HTR-8/SVneo (cell line): ENCODE results near the gene TSPY10.
"Not testable (repeated sequence)": the region's sequence is repeated elsewhere in the genome, so short reads cannot be mapped to it uniquely, and the experiment has no call there.

Experiments used
- DNase-seq: peaks from one replicate; pipeline ENCODE4 v3.0.0; 2011; ENCODE audit warnings: low spot score, mixed read lengths; ENCODE audit not compliant: insufficient read length
- FAIRE-seq: peaks from 2 replicates; lab custom pipeline; 2011; peaks lifted over from hg19 to GRCh38; lab: Jason Lieb, UNC

The TSPY10 gene, protein sequence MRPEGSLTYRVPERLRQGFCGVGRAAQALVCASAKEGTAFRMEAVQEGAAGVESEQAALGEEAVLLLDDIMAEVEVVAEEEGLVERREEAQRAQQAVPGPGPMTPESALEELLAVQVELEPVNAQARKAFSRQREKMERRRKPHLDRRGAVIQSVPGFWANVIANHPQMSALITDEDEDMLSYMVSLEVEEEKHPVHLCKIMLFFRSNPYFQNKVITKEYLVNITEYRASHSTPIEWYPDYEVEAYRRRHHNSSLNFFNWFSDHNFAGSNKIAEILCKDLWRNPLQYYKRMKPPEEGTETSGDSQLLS

DNA sequence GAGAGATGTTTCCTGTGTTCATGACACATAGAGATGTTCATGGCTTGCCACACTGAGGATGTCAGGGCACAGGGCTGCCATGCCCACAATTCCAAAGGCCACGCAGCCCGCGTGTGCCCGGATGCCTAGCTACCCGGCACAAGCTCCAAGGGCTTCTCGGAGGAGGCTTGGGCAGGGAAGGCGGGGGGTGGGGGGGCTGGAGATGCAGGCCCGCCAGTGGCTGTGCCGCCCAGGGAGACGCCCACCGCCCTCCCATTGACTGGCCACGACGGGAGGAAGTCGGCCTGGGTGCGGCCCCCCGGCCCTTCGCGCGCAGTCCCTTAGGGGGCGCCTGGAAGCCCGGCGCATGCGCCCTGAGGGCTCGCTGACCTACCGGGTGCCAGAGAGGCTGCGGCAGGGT is at the start of gene TSPY10:
Gene TSPY10 (plus strand): TSS at position 301 of the 400 bp plus-strand sequence. CDS start 46 bp downstream, at position 347.
- DNase-seq, FAIRE-seq: not testable (repeated sequence)

DNA sequence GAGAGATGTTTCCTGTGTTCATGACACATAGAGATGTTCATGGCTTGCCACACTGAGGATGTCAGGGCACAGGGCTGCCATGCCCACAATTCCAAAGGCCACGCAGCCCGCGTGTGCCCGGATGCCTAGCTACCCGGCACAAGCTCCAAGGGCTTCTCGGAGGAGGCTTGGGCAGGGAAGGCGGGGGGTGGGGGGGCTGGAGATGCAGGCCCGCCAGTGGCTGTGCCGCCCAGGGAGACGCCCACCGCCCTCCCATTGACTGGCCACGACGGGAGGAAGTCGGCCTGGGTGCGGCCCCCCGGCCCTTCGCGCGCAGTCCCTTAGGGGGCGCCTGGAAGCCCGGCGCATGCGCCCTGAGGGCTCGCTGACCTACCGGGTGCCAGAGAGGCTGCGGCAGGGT is 40.7 kb upstream of the TSPY10 start, which contains the start of gene TSPY9:
Gene TSPY9 (plus strand): TSS at position 301 of the 400 bp plus-strand sequence. CDS start 46 bp downstream, at position 347.
- not testable (repeated sequence) for DNase-seq, FAIRE-seq

DNA sequence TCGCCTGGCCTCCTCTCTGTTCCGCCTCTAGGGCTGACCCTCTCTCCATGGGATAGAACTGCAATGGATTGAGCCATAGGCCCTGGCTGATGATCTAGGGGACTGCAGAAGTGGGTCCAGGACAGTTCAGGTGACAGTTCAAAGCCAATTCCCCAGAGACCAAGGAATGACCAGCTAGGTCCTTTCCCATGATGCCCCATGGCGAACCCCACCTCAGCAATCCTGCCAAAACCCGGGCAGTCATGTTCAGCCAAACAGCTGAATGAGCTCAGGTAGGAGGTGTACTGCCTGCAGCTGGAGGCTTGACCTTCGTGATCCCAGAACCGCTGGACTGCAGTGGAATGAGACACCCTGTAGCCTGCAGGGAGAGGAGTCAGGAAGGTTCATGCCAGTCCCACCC is 23.3 kb upstream of the TSPY10 start:
- DNase-seq, FAIRE-seq: not testable (repeated sequence)

DNA sequence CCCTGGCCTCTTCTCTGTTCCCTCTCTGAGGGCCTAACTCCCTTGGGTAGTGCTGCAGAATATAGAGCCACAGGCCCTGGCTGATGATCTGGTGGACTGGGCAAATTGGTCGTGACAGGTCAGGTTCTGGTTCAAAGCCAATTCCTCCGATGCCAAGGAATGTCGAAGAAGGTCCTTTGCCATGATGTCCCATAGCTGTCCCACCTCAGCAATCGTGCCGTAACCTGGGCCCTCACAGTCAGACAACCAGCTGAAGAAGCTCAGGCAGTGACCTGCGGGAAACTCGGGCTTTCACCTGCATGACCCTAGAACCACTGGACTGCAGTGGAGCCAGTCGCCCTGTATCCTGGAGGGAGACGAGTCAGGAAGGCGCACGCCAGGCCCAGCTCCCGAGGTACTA is 11.4 kb upstream of the TSPY10 start:
- DNase-seq, FAIRE-seq: not testable (repeated sequence)
